GM19324 (cell line): ENCODE results near the gene ATG2A.
"Not testable (repeated sequence)": the region's sequence is repeated elsewhere in the genome, so short reads cannot be mapped to it uniquely, and the experiment has no call there.

ENCODE experiments used
- ATAC-seq: cut with Tn5 transposase; IDR thresholded peaks from one replicate; pipeline ENCODE4 v1.9.1; 2021; ENCODE audit warnings: mild to moderate bottlenecking, moderate library complexity; ENCODE audit not compliant: unreplicated experiment, low FRiP score

ATG2A gene

DNA sequence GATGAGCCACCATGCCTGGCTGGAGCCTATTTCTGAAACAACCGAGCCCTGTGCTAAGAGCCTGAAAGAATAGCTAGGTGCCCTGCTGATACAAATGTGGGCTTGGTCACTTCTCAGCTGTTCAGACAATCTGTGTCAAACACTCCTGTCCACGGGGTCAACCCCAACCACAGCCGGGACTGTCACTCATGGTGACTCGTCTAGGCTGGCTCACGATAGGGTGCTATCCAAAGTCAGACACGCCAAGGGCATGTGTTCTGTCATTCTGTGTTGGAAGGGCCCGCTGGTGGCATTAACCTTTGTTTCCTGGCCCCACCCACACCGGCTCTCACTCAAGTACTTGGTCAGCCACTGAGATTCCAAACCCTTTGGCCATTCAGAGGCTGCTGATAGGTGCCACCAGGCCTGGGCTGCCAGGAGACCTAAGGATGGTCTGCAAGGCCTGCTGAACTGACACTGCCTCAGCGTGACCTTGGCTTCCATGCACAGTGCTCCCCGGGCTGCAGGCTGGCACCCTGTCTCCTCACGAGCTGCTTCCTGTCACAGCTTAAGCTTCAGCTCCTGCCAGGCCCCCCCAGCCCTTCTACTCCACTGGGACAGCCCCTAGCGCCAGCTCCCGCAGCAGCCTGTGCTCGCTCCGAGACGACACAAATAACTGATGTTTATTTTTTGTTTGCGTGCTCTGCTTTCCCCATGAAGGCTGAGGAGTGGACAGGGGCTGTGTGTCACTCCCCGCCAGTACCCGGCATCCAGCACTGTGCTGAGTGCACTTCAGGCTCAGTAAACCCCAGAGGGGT, 58.3 kb downstream of the ATG2A start:
- ATAC-seq = no peak

- ATAC-seq = no peak
Measured at GRCh38 chr11:64857485-64857884, 59.5 kb downstream of the ATG2A start.

GRCh38 chr11:64856382-64857227, 60.4 kb downstream of the ATG2A start:
- ATAC-seq = no peak

DNA sequence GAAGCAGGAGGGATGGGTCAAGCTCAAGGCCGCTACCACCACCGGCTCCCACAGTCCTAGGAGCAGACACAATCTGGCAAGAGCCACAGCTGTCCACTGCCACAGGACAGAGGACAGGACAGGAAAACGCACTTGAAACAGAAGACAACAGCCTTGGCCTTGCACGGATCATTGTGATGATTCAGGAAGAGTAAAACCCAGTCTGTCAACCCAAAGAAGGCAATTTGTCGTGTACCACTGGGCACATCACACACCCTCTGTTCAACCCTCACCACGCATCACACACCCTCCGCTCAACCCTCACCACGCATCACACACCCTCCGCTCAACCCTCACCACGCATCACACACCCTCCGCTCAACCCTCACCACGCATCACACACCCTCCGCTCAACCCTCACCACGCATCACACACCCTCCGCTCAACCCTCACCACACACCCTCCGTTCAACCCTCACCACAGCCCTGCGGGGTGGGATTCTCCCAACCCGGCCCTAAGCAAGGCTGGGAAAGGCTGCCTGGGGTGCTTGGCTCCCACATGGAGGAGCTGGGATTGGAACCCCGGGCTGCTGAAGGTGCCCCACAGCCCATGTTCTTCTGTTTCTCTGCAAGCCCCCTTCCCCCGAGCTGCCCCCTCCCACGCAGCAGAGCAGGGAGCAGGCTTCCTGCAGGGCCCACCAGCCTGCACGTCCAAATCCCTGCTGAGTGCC, 61.3 kb downstream of the ATG2A start:
- ATAC-seq = no peak

DNA sequence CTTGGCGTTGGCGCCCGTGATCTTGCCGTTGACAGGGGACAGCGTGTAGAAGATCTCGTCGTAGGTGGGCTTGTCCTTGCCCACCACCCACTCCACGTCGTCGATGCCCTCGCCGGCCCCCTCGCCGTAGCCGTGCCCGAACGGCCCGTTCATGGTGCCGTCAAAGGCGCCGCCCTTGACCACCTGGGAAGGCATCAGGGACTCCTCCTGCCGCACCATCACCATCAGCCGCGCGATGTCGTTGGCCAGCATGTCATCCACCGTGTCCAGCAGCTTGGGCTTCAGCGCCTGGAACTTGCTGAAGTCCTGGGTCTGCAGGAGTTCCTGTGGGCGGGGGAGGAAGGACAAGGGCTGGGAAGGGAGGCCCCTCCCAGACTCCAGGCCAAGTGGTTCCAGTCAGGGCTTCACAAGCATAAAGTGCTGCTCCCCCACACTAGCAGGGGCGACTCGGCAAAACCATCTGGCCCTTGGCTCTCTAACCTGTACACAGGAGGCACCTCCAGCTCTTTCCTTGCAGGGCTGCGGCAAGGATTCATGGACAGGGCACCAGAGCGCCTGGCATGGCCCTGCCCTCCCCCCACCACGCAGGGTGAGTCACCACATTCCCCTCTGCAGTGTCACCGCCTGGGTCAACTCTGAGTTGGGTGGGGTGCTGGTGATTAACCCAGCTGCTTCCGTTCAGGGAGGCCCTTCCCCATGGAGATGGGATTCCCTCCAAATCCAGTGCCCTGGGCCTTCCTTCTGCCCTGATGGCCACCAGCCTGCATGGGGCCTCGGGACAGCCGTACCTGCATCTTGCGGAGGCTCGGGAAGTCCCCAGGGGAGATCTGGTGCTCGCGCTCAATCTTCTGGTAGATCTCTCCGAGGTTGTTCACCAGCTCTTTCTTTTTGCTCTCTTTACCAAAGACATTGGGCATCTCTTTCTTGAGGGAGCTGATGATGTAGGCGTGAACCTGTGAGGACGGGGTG, 62.2 kb downstream of the ATG2A start:
- no peak for ATAC-seq

GRCh38 chr11:64854157-64854533, 62.9 kb downstream of the ATG2A start:
- no peak for ATAC-seq

GRCh38 chr11:64853709-64854108, 63.3 kb downstream of the ATG2A start:
- ATAC-seq = no peak

DNA sequence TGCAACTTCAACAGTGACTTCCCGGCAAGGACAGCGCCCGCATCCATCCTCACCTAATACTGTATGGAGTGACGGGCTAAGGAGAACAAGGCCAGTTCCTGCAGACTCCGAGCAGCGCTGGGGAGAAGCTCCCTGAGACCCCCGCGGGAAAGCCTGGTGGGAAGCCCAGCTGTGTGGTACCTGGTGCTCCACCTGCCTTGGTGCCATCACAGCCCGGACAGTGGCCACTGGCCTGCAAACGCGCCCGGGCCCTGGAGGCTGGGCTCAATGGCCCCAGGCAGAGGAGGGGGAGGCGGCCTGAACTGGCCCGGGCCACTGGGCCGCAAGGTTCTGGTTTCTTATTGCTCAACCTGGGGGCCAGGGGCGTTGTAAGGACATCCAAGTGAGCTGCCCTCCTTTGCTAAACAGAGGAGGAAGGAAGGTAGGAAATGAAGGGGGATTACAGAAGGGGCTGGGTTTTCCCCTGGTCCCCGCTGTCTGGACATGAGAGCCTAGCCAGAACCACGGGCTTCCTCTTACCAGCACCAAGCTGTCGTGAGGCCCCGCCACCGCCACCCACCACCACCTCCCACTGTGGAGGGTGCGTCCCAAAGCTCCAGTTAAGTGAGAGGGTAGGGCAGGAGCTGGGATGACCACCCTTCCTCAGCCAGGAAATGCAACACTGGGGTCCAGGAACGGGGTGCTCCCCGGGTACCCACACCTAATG, 64.1 kb downstream of the ATG2A start:
- no peak for ATAC-seq

GRCh38 chr11:64851831-64852351, 65.1 kb downstream of the ATG2A start:
- ATAC-seq = no peak

DNA sequence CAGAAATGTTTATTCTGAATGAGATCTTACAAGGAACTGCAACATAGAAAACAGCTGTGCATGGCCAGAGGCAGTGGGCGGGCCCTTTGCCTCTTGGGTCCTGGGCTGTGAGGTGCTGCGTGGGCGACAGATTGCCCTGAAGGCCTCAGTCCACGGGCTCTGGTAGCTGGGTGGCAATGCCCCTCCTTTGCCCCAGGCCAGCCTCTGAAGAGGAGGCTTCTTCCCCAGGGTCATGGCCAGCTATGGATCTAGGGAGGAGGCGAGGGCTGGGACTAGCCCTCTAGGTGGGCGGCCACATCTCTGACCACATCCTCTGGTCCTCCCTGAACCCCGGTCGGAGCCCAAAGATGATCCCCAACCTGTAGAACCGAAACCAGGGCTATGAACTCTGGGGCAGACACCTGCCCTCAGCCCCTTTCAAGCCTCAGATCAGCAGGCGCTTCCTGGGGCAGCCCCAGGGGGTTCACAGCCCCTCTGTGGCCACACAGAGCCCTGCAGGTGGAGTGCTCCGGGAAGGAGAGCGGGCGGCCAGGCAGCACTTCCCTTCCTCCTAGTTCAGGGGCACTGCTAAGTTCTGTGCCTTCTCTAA, 65.9 kb downstream of the ATG2A start:
- peak; percentile 65 for ATAC-seq

DNA sequence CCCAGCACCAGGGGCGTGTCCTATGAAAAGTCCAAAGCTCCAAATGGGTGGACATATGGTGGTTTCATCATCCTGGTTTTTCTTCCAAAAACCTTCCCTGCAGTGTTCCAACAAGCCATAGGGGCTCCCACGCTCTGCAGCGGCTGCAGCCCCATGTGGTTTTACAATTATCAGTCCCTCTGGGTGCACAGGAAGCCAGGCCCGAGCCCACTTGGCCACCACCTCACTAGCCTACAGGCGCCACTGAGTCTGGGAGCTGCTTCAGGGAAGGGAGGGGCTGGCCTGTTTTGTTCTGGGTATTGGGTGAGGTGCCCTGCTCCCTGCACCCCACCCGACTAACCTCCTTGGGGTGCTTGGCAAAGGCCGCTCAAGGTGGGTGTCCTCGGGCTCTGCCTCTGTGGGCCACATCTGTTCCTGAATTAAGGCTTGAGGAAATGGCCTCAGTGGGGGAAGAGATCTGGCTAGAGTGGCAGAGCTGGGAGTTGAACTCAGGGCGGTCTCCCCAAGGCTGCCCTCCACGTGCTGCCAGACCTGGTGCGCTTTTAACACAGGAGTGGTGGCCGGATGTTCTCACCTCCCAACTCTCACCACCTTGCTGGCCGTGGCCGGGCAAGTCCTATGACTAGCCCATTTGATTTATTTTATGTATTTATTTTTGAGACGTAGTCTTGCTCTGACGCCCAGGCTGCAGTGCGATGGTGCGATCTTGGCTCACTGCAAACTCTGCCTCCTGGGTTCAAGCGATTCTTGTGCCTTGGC, 67.2 kb downstream of the ATG2A start:
- no peak for ATAC-seq

DNA sequence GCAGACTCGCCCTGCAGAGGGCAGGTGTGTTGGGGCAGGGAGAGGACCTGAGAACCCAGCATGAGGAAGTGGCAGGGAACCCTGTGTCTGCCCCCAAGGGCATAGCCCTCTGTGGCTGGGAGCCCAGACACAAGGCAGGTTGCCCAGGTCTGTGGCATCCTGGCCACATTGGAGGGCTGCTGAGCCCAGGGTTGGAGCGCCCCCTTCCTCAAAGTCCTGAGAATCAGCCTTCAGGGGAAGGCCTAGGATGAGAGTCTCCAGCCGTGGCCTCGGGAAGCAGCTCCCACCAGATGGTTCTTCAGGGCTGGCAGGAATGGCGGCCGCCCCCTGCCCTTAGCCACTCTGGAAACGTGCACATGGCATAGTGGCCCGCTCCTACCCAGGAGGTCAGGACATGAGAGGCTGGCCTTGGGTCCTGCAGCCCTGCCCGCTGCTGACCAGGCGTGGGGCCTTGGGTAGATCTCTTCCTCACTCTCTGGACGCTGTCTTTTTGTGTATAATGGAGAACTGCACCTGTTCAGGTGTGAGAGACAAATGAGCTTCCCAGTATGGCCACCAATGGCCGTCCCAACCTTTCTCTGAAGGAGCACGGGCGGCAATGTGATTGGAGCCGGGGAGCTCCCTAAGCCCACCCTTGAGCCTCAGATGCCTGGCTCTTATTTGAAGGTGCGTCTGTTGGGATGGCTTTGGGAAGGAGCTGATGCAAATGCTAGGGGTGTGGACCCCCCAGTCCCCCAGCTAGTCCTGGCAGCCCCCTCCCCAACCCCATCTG, 68.0 kb downstream of the ATG2A start:
- ATAC-seq = no peak

DNA sequence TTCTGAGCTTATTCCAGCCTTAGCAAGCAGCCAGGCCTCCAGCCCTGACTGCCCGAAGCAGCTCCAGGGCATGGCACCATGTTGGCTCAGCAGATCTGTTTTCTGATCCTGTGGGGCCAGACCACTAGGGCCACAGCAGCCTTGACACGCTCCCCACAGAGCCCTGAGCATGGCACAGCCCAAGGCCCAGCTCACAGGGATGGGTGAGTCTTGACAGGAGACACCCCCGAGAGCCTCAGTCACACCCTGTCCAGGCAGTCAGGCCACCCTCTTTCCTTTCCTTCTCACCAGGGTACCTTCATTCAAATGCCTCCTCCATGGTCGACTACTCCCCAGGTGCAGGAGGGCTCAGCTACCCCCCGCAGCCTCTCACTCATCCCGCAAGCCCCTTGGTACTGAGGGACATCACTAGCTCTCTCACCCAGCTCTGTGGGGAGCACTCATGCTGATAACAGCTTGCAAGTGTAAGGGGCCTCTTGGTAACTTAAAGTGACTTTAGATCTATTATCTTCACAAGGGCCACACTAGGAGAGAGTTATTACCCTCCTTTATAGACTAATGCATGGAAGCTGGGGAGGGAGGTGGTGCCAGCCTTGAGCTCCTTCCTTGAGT, 68.7 kb downstream of the ATG2A start:
- ATAC-seq = no peak

- ATAC-seq = no peak
Measured at GRCh38 chr11:64846998-64847666, 69.9 kb downstream of the ATG2A start.

DNA sequence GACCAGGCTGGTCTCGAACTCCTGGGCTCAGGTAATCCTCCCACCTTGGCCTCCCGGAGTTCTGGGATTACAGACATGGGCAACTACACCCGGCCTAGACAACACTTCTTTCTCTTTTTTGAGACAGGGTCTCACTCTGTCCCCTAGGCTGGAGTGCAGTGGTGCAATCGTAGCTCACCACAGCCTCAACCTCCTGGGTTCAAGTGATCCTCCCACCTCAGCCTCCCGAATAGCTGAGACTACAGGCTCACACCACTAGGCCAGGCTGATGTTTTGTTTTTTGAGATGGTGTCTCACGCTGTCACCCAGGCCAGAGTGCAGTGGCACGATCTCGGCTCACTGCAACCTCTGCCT, 71.3 kb downstream of the ATG2A start:
- ATAC-seq = not testable (repeated sequence)

GRCh38 chr11:64845129-64845775, 71.8 kb downstream of the ATG2A start:
- no peak for ATAC-seq
